Nephron (organoid): ENCODE data around the gene DSCAML1.

Experiments used
- H3K27ac Mint-ChIP-seq, 3 experiments: 2 replicates each; pipeline ENCODE4 v1.8.0; 2020; ENCODE audit warnings: mixed read lengths in 3 of 3, mild to moderate bottlenecking in 2 of 3, moderate library complexity in 1 of 3
- H3K27me3 Mint-ChIP-seq: 2 replicates; pipeline ENCODE4 v1.8.0; 2021; ENCODE audit warnings: low read depth, mild to moderate bottlenecking, moderate library complexity, mixed read lengths
- H3K36me3 Mint-ChIP-seq: 2 replicates; pipeline ENCODE4 v1.8.0; 2020; ENCODE audit warnings: low read depth, mixed read lengths
- H3K4me1 Mint-ChIP-seq: 2 replicates; pipeline ENCODE4 v1.8.0; 2020; ENCODE audit warnings: mixed read lengths
- H3K4me3 Mint-ChIP-seq, 3 experiments: 2 replicates each; pipeline ENCODE4 v1.8.0; 2020; ENCODE audit warnings: mild to moderate bottlenecking in 3 of 3, mixed read lengths in 3 of 3, moderate library complexity in 2 of 3
- H3K9me3 Mint-ChIP-seq: 2 replicates; pipeline ENCODE4 v1.8.0; 2020; ENCODE audit warnings: mixed read lengths
- TF ChIP-seq, protein P1 (sequence below), 3 experiments: fragments of 200-600 bp; sonication (generic); IDR thresholded peaks; one replicate each; pipeline ENCODE4 v1.5.0; 2021; ENCODE audit warnings: antibody characterized with exemption in 3 of 3; ENCODE audit not compliant: unreplicated experiment in 3 of 3

The DSCAML1 gene

DNA sequence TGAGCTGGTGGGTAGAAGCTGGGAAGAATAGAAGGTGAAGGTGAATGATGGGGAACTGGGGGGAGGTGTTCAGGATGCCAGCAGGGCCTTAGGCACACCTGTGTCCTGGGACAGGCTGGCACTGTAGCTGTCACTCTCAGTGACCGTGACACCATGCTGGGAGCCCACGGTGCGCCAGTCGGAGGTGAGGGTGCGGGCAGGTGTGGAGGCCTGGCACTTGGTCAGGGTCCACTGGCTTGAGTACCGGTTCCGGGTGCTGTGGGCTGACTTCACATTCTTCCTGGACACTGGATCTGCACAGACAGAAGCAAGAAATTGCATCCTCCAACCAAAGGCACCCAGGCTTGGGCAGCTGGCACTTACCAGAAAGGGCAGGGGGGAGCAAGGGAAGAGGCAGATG lies 365.6 kb downstream of the DSCAML1 start:
- Mint-ChIP-seq H3K27me3 (peaks cover 22% of the 10 kb centered on the region), H3K9me3 (no peaks in the 10 kb centered on the region), H3K4me1 (peaks cover 9% of the 10 kb centered on the region), H3K36me3 (no peaks in the 10 kb centered on the region), H3K4me3 (no peak overlapping the region), H3K27ac (no peak overlapping the region)
- TF ChIP-seq, protein P1, sequence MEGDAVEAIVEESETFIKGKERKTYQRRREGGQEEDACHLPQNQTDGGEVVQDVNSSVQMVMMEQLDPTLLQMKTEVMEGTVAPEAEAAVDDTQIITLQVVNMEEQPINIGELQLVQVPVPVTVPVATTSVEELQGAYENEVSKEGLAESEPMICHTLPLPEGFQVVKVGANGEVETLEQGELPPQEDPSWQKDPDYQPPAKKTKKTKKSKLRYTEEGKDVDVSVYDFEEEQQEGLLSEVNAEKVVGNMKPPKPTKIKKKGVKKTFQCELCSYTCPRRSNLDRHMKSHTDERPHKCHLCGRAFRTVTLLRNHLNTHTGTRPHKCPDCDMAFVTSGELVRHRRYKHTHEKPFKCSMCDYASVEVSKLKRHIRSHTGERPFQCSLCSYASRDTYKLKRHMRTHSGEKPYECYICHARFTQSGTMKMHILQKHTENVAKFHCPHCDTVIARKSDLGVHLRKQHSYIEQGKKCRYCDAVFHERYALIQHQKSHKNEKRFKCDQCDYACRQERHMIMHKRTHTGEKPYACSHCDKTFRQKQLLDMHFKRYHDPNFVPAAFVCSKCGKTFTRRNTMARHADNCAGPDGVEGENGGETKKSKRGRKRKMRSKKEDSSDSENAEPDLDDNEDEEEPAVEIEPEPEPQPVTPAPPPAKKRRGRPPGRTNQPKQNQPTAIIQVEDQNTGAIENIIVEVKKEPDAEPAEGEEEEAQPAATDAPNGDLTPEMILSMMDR (IDR thresholded peaks at IDR 0.05; ENCODE audit: unreplicated experiment in 3 of 3), result no peak

DNA sequence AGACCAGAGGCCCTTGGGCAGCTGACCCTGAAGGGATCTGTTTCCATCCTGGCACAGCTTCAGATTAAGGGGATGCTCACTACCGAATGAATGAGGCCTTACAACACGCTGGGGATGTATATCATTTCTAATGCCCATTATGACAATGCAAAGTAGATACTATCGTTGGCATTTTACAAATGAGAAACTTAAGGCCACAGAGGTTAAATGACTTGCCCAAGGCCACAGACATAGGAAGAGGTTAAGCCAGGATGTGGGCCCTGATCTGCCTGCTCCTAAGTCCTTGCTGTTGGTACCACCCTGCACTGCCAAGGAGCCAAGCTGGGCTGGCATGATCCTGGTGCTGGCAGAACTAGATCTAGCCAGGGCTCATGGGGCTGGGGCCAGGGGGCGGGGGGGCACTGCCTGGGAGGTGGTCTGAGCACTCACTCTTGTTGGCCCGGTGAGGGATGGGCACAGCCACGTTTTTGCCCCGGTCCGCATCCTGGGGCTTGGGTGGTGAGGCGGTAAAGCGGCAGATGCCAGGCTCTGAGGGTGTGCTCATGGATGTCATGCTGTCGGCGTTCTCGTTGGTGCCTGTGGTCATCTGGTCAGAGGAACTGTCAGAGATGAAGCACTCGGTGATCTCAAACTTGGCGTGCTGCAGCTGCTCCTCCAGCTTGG lies 366.6 kb downstream of the DSCAML1 start:
- TF ChIP-seq, protein P1 (IDR thresholded peaks at IDR 0.05; ENCODE audit: unreplicated experiment in 3 of 3), result no peak
- peaks cover 9% of the 10 kb centered on the region for H3K4me1 Mint-ChIP-seq
- no peaks in the 10 kb centered on the region for H3K9me3 Mint-ChIP-seq
- H3K27me3 Mint-ChIP-seq, result peaks cover 22% of the 10 kb centered on the region
- H3K4me3 Mint-ChIP-seq, result no peak overlapping the region
- H3K36me3 Mint-ChIP-seq, result no peaks in the 10 kb centered on the region
- no peak overlapping the region for H3K27ac Mint-ChIP-seq

DNA sequence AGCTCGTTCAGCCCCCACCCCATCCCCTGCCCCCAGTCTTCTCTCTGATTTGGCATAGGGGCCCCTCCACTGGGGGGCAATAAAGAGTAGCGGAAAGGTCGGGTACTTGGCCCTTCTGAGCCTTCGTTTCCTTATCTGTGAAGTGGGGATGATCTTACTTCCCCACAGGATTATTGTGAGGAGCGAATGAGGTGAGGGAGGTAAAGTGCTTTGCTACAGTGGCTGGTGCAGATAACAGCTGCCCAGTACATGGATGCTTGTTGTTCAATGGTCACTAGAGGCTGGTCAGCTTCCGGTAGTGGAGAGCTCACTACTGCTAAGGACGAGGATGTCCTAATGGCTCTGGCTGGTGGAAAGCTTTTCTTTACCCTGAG lies 368.2 kb downstream of the DSCAML1 start:
- TF ChIP-seq, protein P1 (IDR thresholded peaks at IDR 0.05; ENCODE audit: unreplicated experiment in 3 of 3), result no peak
- H3K36me3 Mint-ChIP-seq, result no peaks in the 10 kb centered on the region
- peaks cover 9% of the 10 kb centered on the region for H3K4me1 Mint-ChIP-seq
- H3K27ac Mint-ChIP-seq, result no peak overlapping the region
- no peaks in the 10 kb centered on the region for H3K9me3 Mint-ChIP-seq
- no peak overlapping the region for H3K4me3 Mint-ChIP-seq
- H3K27me3 Mint-ChIP-seq, result peaks cover 28% of the 10 kb centered on the region

DNA sequence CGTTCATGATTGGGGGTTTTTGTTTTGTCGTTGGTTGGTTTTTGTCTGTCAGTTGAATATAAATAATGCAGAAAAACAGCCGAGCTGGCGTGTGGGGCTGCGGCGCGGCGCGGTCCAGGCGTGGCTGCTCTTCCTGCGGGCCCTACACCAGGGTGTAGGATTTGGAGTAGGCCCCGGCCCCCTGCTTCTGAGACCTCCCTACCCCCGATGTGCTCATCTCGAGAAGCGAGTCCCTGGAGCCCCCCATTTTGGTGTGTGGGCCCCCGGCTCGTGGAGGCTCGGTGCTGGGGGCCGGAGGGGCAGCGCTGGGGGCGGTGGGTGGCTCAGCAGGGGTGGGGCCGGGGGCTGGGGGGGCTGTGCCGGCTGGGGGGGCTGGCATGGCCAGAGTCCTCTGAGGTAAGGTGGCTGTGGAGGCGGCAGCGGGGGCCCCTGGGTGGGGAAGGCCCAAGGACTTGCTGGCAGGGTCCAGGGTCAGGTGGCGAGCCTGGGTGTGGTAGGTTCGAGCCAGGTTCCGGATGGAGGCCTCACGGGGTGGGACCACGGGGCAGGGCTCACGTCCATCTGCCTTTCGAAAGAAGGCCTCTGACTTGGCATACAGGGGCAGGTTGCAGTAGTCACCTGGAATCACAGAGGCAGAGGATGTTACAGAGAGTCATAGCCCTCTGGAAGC lies 368.7 kb downstream of the DSCAML1 start:
- H3K36me3 Mint-ChIP-seq, result no peaks in the 10 kb centered on the region
- H3K27me3 Mint-ChIP-seq, result peaks cover 28% of the 10 kb centered on the region
- TF ChIP-seq, protein P1 (IDR thresholded peaks at IDR 0.05; ENCODE audit: unreplicated experiment in 3 of 3), result no peak
- no peaks in the 10 kb centered on the region for H3K9me3 Mint-ChIP-seq
- H3K4me1 Mint-ChIP-seq, result peaks cover 9% of the 10 kb centered on the region
- H3K27ac Mint-ChIP-seq, result no peak overlapping the region
- H3K4me3 Mint-ChIP-seq, result no peak overlapping the region

DNA sequence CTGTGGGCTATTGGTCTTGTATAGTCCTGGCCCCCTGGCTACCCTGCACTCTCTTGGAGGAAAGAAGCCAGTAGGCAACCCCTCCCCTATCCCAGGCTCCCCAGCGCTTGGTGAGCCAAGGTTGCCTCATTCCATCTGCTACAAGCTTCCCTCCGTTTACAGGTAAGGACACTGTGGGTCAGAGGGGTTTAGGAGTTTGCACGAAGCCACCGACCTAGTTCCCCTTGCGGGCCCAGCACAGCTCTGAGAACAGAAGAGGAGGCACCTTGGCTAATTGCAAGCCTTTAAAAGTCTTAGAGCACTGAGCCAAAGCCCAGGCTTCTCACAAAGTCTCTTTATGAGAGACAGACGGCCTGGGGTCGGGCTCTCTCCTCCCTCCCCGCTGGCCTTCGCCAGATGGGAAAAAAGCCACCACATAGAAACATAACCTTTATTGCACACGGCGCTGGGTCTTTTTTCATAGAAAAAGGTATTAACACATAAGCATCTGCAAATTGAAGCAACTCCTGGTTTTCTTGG lies 369.6 kb downstream of the DSCAML1 start:
- TF ChIP-seq, protein P1 (IDR thresholded peaks at IDR 0.05; ENCODE audit: unreplicated experiment in 3 of 3), result no peak
- Mint-ChIP-seq H3K4me1 (peaks cover 9% of the 10 kb centered on the region), H3K4me3 (peak overlapping the region in 1 of 3 experiments; percentile 3), H3K9me3 (no peaks in the 10 kb centered on the region), H3K27ac (no peak overlapping the region), H3K36me3 (no peaks in the 10 kb centered on the region), H3K27me3 (peaks cover 28% of the 10 kb centered on the region)
